ENCODE data around the gene PRADC1. TPM values are rescaled to one million over a fixed set of nuclear protein-coding genes. Genes with fewer than 3 reads are reported as not detected.

Gene PRADC1
- total and polyA plus RNA-seq, 7 donors: 53.6 to 118 (median 87.6) TPM

- ATAC-seq (peak; percentile 87 to 96 (median 90)), DNase-seq (peak; percentile 89 to 93)
- 1% methylated on average over 56 to 64 of the region's 64 CpGs for WGBS, 3 donors
- intact Hi-C loops (cut with DNase I): loop anchor here in 1 of 2 donors (2.0 kb wide), 1 partner anchor 18 kb away; the partner anchor contains the start of gene PRADC1
- Histone ChIP-seq H3K27me3 (ENCODE audit: insufficient read depth in 3 of 3, low read length in 2 of 3) (no peaks in the 10 kb centered on the region), H3K4me1 (peaks cover 45% of the 10 kb centered on the region), H3K4me3 (peak within 1 kb of the TSS; percentile 100), H3K9me3 (no peaks in the 10 kb centered on the region), H3K27ac (peak within 1 kb of the TSS; percentile 90), H3K36me3 (ENCODE audit: insufficient read depth in 1 of 2, low read depth in 1 of 2) (peaks cover 0 to 5% of the 10 kb centered on the region in 2 donors)
- TF ChIP-seq CTCF (IDR thresholded peaks at IDR 0.05): no peak
Measured at GRCh38 chr2:73214120-73215035, 18.7 kb downstream of the PRADC1 start, which contains the start of gene SMYD5. Gene SMYD5, plus strand, starts transcription at chr2:73214245. Its CDS starts 22 bp downstream, at chr2:73214267.

- H3K36me3 ChIP-seq (ENCODE audit: insufficient read depth in 1 of 2, low read depth in 1 of 2): no peaks in the 10 kb centered on the region
- TF ChIP-seq CTCF (IDR thresholded peaks at IDR 0.05): peak; percentile 84
- 60 to 62% (median 62%) methylated on average over 20 of the region's 20 CpGs for WGBS, 3 donors
- no peaks in the 10 kb centered on the region for H3K27me3 ChIP-seq (ENCODE audit: insufficient read depth in 3 of 3, low read length in 2 of 3)
- no peak overlapping the region for H3K4me3 ChIP-seq
- DNase-seq (peak; percentile 67 to 75), ATAC-seq (peak; percentile 66 to 78 (median 76))
- peaks cover 30% of the 10 kb centered on the region for H3K4me1 ChIP-seq
- intact Hi-C loops (cut with DNase I): no loop called here
- H3K27ac ChIP-seq: no peak overlapping the region
- H3K9me3 ChIP-seq: no peaks in the 10 kb centered on the region
Measured at GRCh38 chr2:73212448-73213176, 20.4 kb downstream of the PRADC1 start.

DNA sequence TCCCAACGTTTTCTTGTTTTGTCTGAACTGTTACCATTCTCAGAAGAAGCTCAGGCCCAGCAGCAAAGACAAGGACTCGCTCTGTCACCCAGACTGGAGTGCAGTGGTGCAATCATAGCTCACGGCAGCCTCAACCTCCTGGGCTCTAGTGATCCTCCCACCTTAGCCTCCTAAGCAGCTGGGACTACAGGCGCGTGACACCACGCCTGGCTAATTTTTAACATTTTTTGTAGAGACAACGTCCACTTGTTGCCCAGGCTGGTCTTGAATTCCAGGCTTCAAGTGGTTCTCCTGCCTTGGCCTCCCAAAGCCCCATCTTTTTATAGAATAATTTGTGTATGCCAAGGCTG is 21.0 kb downstream of the PRADC1 start:
- H3K27me3 ChIP-seq (ENCODE audit: insufficient read depth in 3 of 3, low read length in 2 of 3): peaks cover 0 to 3% (median 0%) of the 10 kb centered on the region in 3 donors
- no peak for TF ChIP-seq CTCF (IDR thresholded peaks at IDR 0.05)
- H3K36me3 ChIP-seq (ENCODE audit: insufficient read depth in 1 of 2, low read depth in 1 of 2): no peaks in the 10 kb centered on the region
- no peak overlapping the region for H3K4me3 ChIP-seq
- H3K27ac ChIP-seq: no peak overlapping the region
- H3K9me3 ChIP-seq: no peaks in the 10 kb centered on the region
- intact Hi-C loops (cut with DNase I): no loop called here
- ATAC-seq (no peak), DNase-seq (no peak)
- WGBS, 3 donors: 72 to 82% (median 78%) methylated on average over 7 of the region's 7 CpGs
- H3K4me1 ChIP-seq: peaks cover 25% of the 10 kb centered on the region

- Histone ChIP-seq H3K27me3 (ENCODE audit: insufficient read depth in 3 of 3, low read length in 2 of 3) (peaks cover 0 to 16% (median 0%) of the 10 kb centered on the region in 3 donors), H3K9me3 (no peaks in the 10 kb centered on the region), H3K27ac (no peak overlapping the region), H3K4me3 (no peak overlapping the region), H3K36me3 (ENCODE audit: insufficient read depth in 1 of 2, low read depth in 1 of 2) (no peaks in the 10 kb centered on the region), H3K4me1 (peaks cover 23% of the 10 kb centered on the region)
- TF ChIP-seq CTCF (IDR thresholded peaks at IDR 0.05): no peak
- no peak for ATAC-seq
- intact Hi-C loops (cut with DNase I): no loop called here
- no peak for DNase-seq
- WGBS, 3 donors: 81 to 90% (median 87%) methylated on average over 6 of the region's 6 CpGs
Measured at GRCh38 chr2:73210696-73211095, 22.3 kb downstream of the PRADC1 start.
